IMR-90 (cell line): ENCODE measurements around the gene LRIG1. TPM values are rescaled to one million over a fixed set of nuclear protein-coding genes. Genes with fewer than 3 reads are reported as not detected.
A peak's percentile ranks its signal among the peaks of the same experiment; 100 is the strongest.

Source experiments
- ATAC-seq: fragments of 200-7000 bp; cut with Tn5 transposase; 2 replicates; pipeline ENCODE4 v1.9.1; 2020; ENCODE audit warnings: low read depth, mild to moderate bottlenecking, moderate library complexity
- BruUV-seq: library from RNA; stranded (reverse); fragments of 400-500 nt; replicated peaks from 2 replicates; lab custom pipeline; 2021; lab: Mats Ljungman, UMichigan
- CTCF ChIA-PET: fragments of 300-600 bp; formaldehyde crosslinking; extraction: SDS; loops from one replicate; lab custom pipeline; 2021; ENCODE audit warnings: antibody characterized with exemption; lab: Yijun Ruan, JAX
- POLR2A ChIA-PET: fragments of 300-600 bp; sonication (Branson Sonifier 250); formaldehyde crosslinking; loops from one replicate; lab custom pipeline; 2022; ENCODE audit warnings: antibody characterized with exemption; ENCODE audit not compliant: unreplicated experiment; lab: Charles Lee
- DNase-seq: peaks from one replicate; pipeline ENCODE4 v3.0.0; 2013
- H2AFZ ChIP-seq: replicated peaks from 2 replicates; pipeline ENCODE3; 2013; ENCODE audit warnings: low read length, mild to moderate bottlenecking; ENCODE audit not compliant: poor library complexity
- H2AK5ac ChIP-seq: 2 replicates; pipeline ENCODE4 v1.6.1; 2013; ENCODE audit warnings: low read depth, low read length, inconsistent platforms
- H2AK9ac ChIP-seq: replicated peaks from 2 replicates; pipeline ENCODE3; 2013; ENCODE audit warnings: mild to moderate bottlenecking, low read depth, low read length, moderate library complexity; ENCODE audit not compliant: poor library complexity
- H2BK120ac ChIP-seq: 2 replicates; pipeline ENCODE4 v1.6.1; 2013; ENCODE audit warnings: low read depth, low read length, inconsistent platforms
- H2BK15ac ChIP-seq: 3 replicates; pipeline ENCODE4 v1.6.1; 2013; ENCODE audit warnings: low read depth, low read length, inconsistent platforms
- H2BK20ac ChIP-seq: 2 replicates; pipeline ENCODE4 v1.6.1; 2013; ENCODE audit warnings: low read depth, mild to moderate bottlenecking, inconsistent platforms, low read length, moderate library complexity
- H2BK5ac ChIP-seq: 2 replicates; pipeline ENCODE4 v1.6.1; 2013; ENCODE audit warnings: mild to moderate bottlenecking, low read depth, low read length, inconsistent platforms; ENCODE audit not compliant: poor library complexity, severe bottlenecking
- H3K14ac ChIP-seq: replicated peaks from 2 replicates; pipeline ENCODE4 v1.6.1; 2013; ENCODE audit warnings: low read depth, low read length, inconsistent platforms
- H3K18ac ChIP-seq: 2 replicates; pipeline ENCODE4 v1.6.1; 2013; ENCODE audit warnings: low read depth, low read length, control low read depth
- H3K23ac ChIP-seq: 2 replicates; pipeline ENCODE4 v1.6.1; 2013; ENCODE audit warnings: low read depth, low read length, inconsistent platforms
- H3K27ac ChIP-seq: 2 replicates; pipeline ENCODE4 v1.5.1; 2013; ENCODE audit warnings: mild to moderate bottlenecking, control low read depth, low read length; ENCODE audit not compliant: insufficient read depth
- H3K27me3 ChIP-seq: 2 replicates; pipeline ENCODE4 v1.6.1; 2013; ENCODE audit warnings: low read length; ENCODE audit not compliant: control insufficient read depth, insufficient read depth
- H3K36me3 ChIP-seq: 2 replicates; pipeline ENCODE4 v1.6.1; 2013; ENCODE audit warnings: low read length, mixed read lengths; ENCODE audit not compliant: control insufficient read depth, insufficient read depth
- H3K4ac ChIP-seq: 2 replicates; pipeline ENCODE4 v1.6.1; 2013; ENCODE audit warnings: low read depth, low read length, inconsistent platforms
- H3K4me1 ChIP-seq: 2 replicates; pipeline ENCODE4 v1.6.1; 2013; ENCODE audit warnings: low read length, mixed read lengths; ENCODE audit not compliant: control insufficient read depth, insufficient read depth
- H3K4me2 ChIP-seq: 2 replicates; pipeline ENCODE4 v1.6.1; 2013; ENCODE audit warnings: low read depth, mild to moderate bottlenecking, control low read depth, low read length, moderate library complexity
- H3K4me3 ChIP-seq: 2 replicates; pipeline ENCODE4 v1.5.1; 2013; ENCODE audit warnings: low read depth, mild to moderate bottlenecking, control low read depth, low read length, moderate library complexity; ENCODE audit not compliant: insufficient read depth
- H3K56ac ChIP-seq: 2 replicates; pipeline ENCODE4 v1.6.1; 2013; ENCODE audit warnings: low read length, inconsistent platforms; ENCODE audit not compliant: insufficient read depth; ENCODE audit errors: extremely low read depth
- H3K79me1 ChIP-seq, 2 experiments: 2 replicates each; pipeline ENCODE4 v1.6.1; 2013; ENCODE audit warnings: low read length in 2 of 2, inconsistent platforms in 1 of 2, low read depth in 1 of 2
- H3K9ac ChIP-seq: 2 replicates; pipeline ENCODE4 v1.6.1; 2013; ENCODE audit warnings: low read depth, low read length, control low read depth
- H3K9me1 ChIP-seq: 2 replicates; pipeline ENCODE4 v1.6.1; 2013; ENCODE audit warnings: low read length, inconsistent platforms; ENCODE audit not compliant: insufficient read depth
- H3K9me3 ChIP-seq: 2 replicates; pipeline ENCODE4 v1.6.1; 2013; ENCODE audit warnings: low read length; ENCODE audit not compliant: control insufficient read depth, insufficient read depth
- H4K20me1 ChIP-seq: 2 replicates; pipeline ENCODE4 v1.6.1; 2013; ENCODE audit warnings: low read length, inconsistent platforms; ENCODE audit not compliant: insufficient read depth
- H4K5ac ChIP-seq: 2 replicates; pipeline ENCODE4 v1.6.1; 2013; ENCODE audit warnings: mild to moderate bottlenecking, low read depth, low read length, control low read depth
- H4K8ac ChIP-seq, 2 experiments: 2 replicates each; pipeline ENCODE4 v1.6.1; 2013; ENCODE audit warnings: low read depth in 2 of 2, low read length in 2 of 2, control low read depth in 1 of 2, inconsistent platforms in 1 of 2
- H4K91ac ChIP-seq: 2 replicates; pipeline ENCODE4 v1.6.1; 2013; ENCODE audit warnings: low read depth, low read length, inconsistent platforms; ENCODE audit not compliant: insufficient read depth
- MAFK ChIP-seq: IDR thresholded peaks from 2 replicates; pipeline ENCODE4 v1.6.1; 2012; ENCODE audit warnings: low read depth, low read length, improper control_type of control experiment
- NFE2L2 ChIP-seq: fragments of 150-350 bp; IDR thresholded peaks from 2 replicates; pipeline ENCODE4 v1.6.1; 2016; ENCODE audit warnings: low read depth, mild to moderate bottlenecking, low read length
- SMC3 ChIP-seq: fragments of 150-350 bp; IDR thresholded peaks from 2 replicates; pipeline ENCODE4 v1.6.1; 2016; ENCODE audit warnings: low read depth, mild to moderate bottlenecking, antibody characterized with exemption, low read length, moderate library complexity
- WGBS, 2 experiments: methylation state at CpG; one replicate each; pipeline versions ENCODE4 v1.1.5 to v1.1.7; 2013; ENCODE audit warnings: missing lambda C conversion rate in 2 of 2; ENCODE audit not compliant: insufficient read length in 1 of 2; ENCODE audit errors: extremely low coverage in 2 of 2; 5-methylcytosine and 5-hydroxymethylcytosine counted together
- dilution Hi-C: fragments of 300-500 bp; cut with HindIII; formaldehyde crosslinking; loops from one replicate; pipeline ENCODE4 v1.14.3; 2018; ENCODE audit warnings: low sequenced_read_pairs; ENCODE audit not compliant: unreplicated experiment
- in situ Hi-C: fragments of 300-500 bp; cut with MboI; formaldehyde crosslinking; loops from 3 replicates; pipeline ENCODE4 v1.14.3; 2019; ENCODE audit warnings: low sequenced_read_pairs, inconsistent platforms, mixed read lengths
- intact Hi-C: fragments of 100-400 bp; cut with micrococcal nuclease; formaldehyde crosslinking; loops from 2 replicates; pipeline ENCODE4 v1.10.0; 2022
- polyA plus RNA-seq, 3 experiments: library from polyadenylated mRNA; depleted of rRNA; stranded (reverse); fragments of >200 nt; gene quantifications; 2 replicates each; pipeline ENCODE4 v1.2.3, GENCODE V29; 2012; ENCODE audit warnings: low replicate concordance in 1 of 3
- total RNA-seq: library from RNA; depleted of rRNA; stranded (reverse); fragments of >200 nt; gene quantifications from 2 replicates; pipeline ENCODE4 v1.2.3, GENCODE V29; 2012

Gene LRIG1
- total and polyA plus RNA-seq, 2 of the 4 experiments (the other 2 are of a cell fraction): 62.8 to 87.8 TPM

GRCh38 chr3:66403323-66403990, 97.4 kb downstream of the LRIG1 start:
- Histone ChIP-seq H2AFZ (peak overlapping the region; percentile 62), H3K4me3 (no peak overlapping the region), H3K4ac (peak overlapping the region; percentile 71), H2AK9ac (peak overlapping the region; percentile 62), H2BK5ac (no peak overlapping the region), H4K91ac (peak overlapping the region; percentile 24; the same call in 1 of the 2 replicates), H2BK20ac (peak overlapping the region; percentile 27; the same call in 1 of the 2 replicates), H3K27ac (no peak overlapping the region), H3K36me3 (peaks cover 54% of the 10 kb centered on the region), H2BK15ac (peak overlapping the region; percentile 65; the same call in 2 of the 3 replicates), H3K56ac (no peak overlapping the region), H3K27me3 (no peaks in the 10 kb centered on the region), H3K79me1 (peaks cover 6 to 42% of the 10 kb centered on the region in 2 experiments; a peak in 3 of 4 replicates), H3K9ac (no peak overlapping the region), H4K5ac (no peak overlapping the region), H3K4me2 (no peak overlapping the region), H3K14ac (0 out of 2 replicates have a peak overlapping the region, but pooled peaks have one; percentile 39), H4K8ac (no peak overlapping the region), H3K23ac (no peak overlapping the region), H3K9me1 (peaks cover 13% of the 10 kb centered on the region), H3K18ac (no peak overlapping the region), H3K9me3 (no peaks in the 10 kb centered on the region), H4K20me1 (no peaks in the 10 kb centered on the region; the same call in 1 of the 2 replicates), H3K4me1 (peaks cover 20% of the 10 kb centered on the region), H2BK120ac (peak overlapping the region; percentile 33; the same call in 1 of the 2 replicates), H2AK5ac (peak overlapping the region; percentile 73)
- dilution Hi-C loops: no loop called here
- ChIA-PET CTCF (interaction anchor here (0.5 to 0.9 kb wide), 2 partner anchors 9 to 19 kb away, joined by 4 to 5 read pairs; no protein-coding TSS in a partner anchor), POLR2A (no interaction called here)
- in situ Hi-C loops: loop anchor here (10.0 kb wide), 1 partner anchor 129 kb away; no protein-coding TSS in a partner anchor
- WGBS, 2 experiments: 90% methylated on average over 7 of the region's 13 CpGs; no CpG with 5 or more reads in 1 of the 2 experiments
- ATAC-seq (peak; percentile 57), DNase-seq (peak; percentile 74)
- intact Hi-C loops: loop anchor here (10.0 kb wide), 1 partner anchor 331 kb away; no protein-coding TSS in a partner anchor
- TF ChIP-seq NFE2L2 (peak; percentile 38; the same call in 1 of the 2 replicates), SMC3 (no peak), MAFK (peak; percentile 69)
- BruUV-seq: no TSS peak
